CD1c-positive myeloid dendritic cell (primary cell): ENCODE measurements around the gene IL1A.

ENCODE experiments used
- DNase-seq: peaks from one replicate; pipeline ENCODE4 v3.0.0-alpha.2; 2016; ENCODE audit errors: extremely low spot score

Gene IL1A

GRCh38 chr2:112764071-112765044, 19.9 kb downstream of the IL1A start, which contains the start of gene CKAP2L:
TSS of gene CKAP2L (minus strand) at chr2:112764609. CDS start at chr2:112764598, 11 bp downstream.
- peak; percentile 98 for DNase-seq

DNA sequence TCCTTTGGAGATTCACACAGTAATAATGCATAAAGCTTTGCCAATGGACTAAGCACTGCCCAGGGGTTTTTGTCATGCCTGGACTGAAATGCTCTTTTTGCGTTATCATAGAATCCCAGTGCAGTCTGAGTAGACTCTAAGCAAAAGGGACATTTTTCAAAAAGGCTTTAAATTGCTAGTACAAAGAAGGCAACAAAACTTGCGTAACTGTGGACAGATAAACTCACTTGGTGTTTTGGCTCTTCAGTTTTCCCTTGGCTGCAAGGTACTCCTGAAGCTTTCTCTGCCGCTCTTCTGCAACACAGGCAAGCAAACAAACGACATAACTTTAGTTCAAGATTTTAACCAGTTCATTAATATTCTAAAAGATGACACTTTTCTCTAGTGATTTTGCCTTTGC, 22.0 kb downstream of the IL1A start:
- no peak for DNase-seq

GRCh38 chr2:112760149-112760548, 24.1 kb downstream of the IL1A start:
- no peak for DNase-seq

- DNase-seq: no peak
Measured at GRCh38 chr2:112758711-112759110, 25.6 kb downstream of the IL1A start.

DNA sequence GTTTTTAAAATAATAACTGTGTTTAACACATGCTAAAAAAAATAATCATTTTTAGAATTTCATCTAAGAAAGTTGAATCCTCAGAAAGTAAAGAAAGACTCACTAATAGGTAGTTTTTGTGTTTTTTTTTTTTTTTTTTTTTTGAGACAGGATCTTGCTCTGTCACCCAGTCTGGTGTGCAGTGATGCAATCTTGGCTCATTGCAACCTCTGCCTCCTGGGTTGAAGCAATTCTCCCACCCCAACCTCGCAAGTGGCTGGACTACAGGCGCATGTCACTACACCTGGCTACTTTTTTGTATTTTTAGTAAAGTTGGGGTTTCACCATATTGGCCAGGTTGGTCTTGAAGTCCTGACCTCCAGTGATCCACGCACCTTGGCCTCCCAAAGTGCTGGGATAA, 27.0 kb downstream of the IL1A start:
- DNase-seq: peak; percentile 20

GRCh38 chr2:112756207-112756606, 28.1 kb downstream of the IL1A start:
- no peak for DNase-seq

GRCh38 chr2:112755444-112755843, 28.8 kb downstream of the IL1A start:
- DNase-seq: no peak

DNA sequence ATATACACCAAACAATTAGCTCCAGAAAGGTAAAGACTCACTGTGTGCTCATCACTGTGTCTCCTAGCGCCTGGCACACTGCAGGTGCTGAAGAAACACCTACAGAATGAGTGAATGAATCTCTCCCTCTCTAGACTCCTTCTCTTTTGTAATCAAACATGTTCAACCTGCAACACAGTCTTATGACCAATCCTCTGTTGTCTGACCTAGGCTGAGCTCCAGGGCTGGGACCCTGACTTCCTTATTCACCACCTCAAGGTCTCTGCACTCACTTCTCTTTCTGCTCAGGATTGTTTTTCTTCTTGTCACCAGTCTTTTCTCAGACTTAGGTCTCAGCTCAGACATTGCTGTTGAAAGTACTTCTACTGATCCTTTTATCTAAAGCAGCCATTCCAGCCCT, 29.7 kb downstream of the IL1A start:
- DNase-seq: peak; percentile 47

DNA sequence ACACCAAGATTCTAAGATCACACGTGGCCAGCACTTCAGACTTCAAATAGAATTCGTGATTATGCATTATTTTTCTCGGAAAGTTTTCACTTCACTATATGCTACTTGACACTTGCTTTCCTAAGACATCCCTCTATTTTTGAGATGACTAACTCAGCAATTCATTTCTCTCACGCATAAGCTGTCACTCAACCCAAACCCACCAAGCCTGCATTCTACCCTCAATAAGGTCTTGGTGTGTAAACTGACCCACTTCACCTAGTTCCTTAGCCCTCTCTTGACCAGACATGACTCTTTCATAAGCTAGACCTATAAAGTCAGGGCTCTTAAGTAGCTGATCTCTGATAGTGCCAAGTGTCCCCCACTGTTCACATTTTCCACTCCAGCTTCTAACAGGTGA, 31.6 kb downstream of the IL1A start:
- DNase-seq: no peak

- DNase-seq: no peak
Measured at GRCh38 chr2:112751451-112752197, 32.7 kb downstream of the IL1A start.

- DNase-seq: no peak
Measured at GRCh38 chr2:112750560-112750843, 33.8 kb downstream of the IL1A start.

GRCh38 chr2:112749755-112750559, 34.3 kb downstream of the IL1A start:
- DNase-seq: peak; percentile 83

GRCh38 chr2:112740527-112740926, 43.8 kb downstream of the IL1A start:
- no peak for DNase-seq

DNA sequence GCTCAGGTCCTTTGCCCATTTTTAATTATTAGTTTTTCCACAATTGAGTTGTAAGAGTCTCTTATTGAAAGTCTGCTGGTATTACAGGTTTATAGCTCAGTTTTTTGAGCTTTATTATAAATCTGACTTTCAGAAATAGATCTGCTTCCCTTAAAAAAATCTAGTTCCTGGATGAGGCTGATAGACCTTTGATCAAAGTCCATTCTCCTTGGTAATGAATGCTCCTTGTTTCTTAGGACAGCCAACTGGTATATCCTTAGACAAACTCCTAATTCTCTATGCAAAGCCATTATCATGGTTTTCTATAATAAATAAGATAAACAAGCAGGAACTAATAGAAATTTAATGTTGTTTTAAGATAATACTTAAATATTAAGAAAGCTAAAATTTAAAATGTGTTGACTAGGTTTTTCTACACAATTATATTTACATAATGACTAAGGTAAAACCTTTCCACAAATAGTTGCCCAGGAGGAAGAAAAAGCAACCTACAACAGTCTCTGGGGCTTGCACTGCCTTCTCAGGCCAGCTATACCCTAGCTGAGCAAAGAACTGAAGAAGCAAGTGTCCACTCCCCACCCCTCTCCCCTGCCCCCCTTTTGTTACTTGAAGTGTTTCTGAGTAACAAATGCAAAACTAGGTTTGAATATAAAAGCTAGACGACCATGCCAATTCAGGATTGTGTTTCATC, 46.6 kb downstream of the IL1A start:
- no peak for DNase-seq

GRCh38 chr2:112733871-112734270, 50.4 kb downstream of the IL1A start:
- no peak for DNase-seq

- DNase-seq: no peak
Measured at GRCh38 chr2:112733456-112733855, 50.8 kb downstream of the IL1A start.

DNA sequence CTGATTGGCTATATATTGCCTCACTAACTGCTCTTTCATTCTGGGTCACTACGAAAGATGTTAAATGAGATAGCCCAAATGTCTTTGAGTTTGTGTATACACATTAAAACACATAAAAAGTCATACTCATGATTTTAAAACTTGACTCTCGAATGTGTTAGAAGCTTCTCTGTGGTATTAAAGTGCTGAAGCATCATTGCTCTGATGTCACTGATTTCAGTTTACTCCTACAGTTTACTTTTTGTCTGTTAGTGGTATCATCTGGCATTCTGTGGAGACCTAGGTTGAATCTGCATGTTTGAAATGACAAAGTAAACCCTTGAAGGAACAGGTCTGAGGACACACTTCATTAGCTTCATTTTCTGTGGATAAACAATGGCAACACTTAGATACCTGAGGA, 52.8 kb downstream of the IL1A start:
- no peak for DNase-seq

GRCh38 chr2:112730791-112731190, 53.5 kb downstream of the IL1A start:
- DNase-seq: no peak

DNA sequence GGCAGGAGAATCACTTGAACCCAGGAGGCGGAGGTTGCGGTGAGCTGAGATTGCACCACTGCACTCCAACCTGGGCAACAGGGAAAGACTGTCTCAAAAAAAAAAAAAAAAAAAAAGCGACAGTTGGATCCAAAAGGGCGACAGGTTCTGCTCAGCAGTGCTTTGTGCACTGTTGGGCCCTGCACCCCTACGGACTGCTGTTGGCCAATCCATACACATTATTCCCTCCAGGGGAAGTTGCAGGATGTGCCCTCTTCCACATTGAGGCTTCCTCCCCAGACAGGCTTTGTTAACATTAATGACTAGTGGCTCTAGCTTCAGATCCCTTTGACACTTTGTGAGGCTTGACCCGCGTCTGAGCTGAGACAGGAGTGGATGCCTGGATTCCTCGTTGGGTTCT, 54.1 kb downstream of the IL1A start:
- DNase-seq: no peak

- DNase-seq: no peak
Measured at GRCh38 chr2:112728378-112729175, 55.7 kb downstream of the IL1A start.

GRCh38 chr2:112728029-112728362, 56.3 kb downstream of the IL1A start:
- no peak for DNase-seq
